HG03064 (cell line): ENCODE results near the gene ARMC9.
"Not testable (repeated sequence)": the region's sequence is repeated elsewhere in the genome, so short reads cannot be mapped to it uniquely, and the experiment has no call there.

ENCODE experiments used
- ATAC-seq: cut with Tn5 transposase; IDR thresholded peaks from one replicate; pipeline ENCODE4 v1.9.1; 2021; ENCODE audit warnings: low read depth; ENCODE audit not compliant: unreplicated experiment

ARMC9 gene

DNA sequence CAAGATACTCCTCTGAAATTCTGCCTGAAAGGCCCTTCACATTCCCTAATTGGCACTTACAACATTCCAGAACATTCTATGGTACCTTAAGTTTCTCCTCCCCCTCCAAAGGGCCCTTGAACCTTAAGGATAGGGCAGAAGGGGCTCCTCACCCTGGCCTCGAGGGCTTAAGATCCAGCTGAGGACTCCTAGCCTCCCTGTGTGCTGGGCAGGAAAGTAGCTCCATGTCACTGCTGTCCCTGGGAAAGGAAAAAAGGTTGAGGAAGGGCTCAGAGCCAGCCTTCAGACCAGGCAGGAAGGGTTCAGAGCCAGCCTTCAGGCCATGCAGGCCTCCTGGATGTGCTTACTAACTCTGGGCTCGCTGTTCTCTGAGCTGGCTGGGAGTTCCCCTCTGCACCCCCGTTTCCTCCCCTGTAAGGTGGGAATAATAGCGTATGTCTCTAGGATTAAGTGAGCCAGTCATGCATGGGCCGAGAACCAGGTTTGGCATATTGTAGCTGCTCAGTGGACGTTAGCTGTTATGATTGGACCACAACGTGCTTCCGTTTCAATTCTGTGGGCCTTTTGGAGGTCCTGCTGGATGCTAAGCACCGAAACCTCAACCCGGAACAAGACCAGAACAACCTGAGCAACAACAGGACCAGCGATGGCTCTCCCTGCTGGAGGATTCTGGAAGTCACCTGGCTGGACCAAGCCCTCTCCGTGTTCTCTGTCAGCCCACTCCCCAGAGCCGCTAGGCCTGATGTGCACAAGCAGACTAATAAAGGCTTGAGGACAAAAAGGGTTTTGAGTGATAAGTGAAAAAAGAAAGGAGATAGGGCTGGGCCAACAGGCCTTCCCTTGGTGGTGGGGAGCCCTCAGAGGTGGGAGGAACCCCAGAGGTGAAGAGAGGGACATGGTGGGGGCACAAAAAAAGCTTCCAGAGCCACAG lies 196.0 kb downstream of the ARMC9 start:
- ATAC-seq, result peak; percentile 43

DNA sequence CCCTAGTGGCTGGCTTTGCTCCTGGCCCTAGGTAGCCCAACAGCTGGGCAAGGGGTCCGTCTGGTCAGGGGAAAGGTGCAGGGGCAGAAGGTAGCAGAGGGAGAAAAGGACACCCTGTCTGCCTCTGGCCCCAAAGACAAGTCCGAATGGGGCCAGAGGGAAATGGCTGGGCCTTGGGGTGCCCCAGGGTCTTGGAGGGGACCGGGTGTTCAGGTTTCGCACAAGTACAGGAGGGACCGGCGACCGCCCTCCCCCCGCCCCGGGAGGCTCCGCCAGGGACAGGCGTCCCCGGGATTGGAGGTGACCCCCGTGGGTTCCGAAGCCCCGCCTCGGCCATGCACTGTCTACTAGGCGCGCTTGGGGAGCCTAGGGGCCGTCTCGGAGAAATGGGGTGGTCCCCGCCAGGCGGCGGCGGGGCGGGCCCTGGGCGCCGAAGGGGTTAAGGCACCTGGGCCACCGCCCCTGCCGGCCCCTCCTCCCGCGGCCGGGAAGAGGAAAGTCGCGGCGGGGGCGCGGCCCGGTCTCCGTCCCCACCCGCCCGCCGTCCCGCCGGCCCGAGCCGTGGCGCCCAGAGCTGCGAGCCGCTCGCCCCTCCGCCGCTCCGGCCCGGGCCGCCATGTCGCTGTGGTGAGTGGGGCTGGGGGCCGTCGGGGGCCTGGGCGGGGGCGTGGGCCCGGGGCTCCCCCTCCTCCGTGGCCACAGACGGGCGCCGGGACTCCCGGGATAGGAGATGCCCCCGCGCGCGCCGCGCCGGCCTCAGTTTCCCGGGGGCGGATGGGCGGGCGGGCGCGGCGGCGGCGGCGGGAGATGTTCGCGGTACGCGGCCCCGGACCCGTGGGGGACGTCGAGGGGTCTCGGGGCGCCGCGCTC lies 197.0 kb downstream of the ARMC9 start, which contains the start of gene B3GNT7:
B3GNT7 (plus strand) TSS at position 523 of the 870 bp plus-strand sequence; CDS start at position 617, 94 bp downstream.
- ATAC-seq, result no peak

DNA sequence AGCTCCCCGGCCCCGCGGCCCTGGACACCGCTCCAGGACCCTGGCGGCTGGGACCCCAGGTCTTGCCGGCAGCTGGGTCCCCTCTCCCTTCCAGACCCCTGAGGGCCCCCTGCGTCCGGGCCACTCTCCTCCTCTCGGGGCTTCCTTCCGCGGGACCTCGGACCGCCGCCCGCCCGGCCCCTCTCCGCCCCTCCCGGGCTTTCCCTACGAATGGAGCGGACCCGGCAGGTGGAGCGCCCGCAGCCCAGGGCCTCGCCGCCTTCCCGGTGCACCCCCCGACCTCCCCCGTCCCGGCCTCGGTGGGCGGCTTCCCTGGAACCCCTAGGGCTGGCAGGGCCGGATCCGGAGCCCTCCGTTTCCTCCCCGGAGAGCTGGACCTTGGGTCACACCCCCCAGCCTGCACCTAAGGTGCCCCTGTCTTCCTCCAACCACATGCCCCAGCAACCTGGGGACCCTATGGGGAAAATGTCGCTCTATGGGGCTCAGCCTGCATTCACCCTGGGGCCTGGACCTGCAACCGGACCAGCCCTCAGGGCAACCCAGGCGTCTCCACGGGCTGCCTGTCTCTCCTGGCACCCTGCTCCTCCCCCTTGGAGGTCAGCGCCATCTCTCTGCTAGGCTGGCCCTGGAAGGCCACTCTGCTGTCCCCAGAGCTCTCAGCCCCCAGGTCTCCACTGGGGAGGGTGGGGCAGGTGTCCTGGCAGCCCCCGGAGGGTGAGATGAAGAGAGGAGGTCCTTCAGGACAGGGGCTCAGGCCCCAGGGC lies 197.8 kb downstream of the ARMC9 start:
- no peak for ATAC-seq

DNA sequence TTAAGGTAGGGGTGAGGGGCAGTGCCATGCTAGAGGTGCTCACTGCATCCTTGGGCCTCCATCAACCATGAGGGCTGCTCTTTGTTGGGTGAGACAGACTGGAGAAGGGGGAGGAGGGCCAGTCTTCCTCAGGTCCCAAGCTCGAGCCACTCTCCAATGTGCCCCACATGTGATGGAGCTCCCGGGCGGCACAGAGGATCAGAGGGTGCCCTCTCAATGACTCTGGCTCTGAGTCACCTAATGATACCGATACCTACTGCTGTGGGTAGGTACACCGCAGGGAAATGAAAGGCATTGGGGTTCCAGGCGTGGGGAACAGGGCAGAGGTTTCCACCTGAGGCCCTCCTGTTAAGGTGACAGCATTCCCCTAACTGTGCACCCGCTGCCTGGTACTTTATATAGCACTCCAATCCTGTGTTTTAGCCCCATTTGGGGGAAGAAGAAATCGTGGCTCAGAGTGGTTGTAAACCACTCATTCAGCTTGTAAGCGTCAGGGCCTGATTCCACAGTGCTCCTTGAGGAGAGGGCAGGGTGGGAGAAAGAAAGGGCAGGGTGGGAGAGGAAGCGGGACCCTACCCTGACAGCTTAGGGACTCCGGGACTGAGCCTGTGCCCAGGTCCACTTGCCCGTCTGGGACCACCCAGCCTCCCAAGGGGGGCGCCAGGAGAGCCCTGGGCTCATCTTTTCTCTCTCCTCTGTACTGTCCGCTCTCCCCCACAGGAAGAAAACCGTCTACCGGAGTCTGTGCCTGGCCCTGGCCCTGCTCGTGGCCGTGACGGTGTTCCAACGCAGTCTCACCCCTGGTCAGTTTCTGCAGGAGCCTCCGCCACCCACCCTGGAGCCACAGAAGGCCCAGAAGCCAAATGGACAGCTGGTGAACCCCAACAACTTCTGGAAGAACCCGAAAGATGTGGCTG lies 198.8 kb downstream of the ARMC9 start:
- no peak for ATAC-seq

DNA sequence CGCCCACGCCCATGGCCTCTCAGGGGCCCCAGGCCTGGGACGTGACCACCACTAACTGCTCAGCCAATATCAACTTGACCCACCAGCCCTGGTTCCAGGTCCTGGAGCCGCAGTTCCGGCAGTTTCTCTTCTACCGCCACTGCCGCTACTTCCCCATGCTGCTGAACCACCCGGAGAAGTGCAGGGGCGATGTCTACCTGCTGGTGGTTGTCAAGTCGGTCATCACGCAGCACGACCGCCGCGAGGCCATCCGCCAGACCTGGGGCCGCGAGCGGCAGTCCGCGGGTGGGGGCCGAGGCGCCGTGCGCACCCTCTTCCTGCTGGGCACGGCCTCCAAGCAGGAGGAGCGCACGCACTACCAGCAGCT lies 199.5 kb downstream of the ARMC9 start:
- ATAC-seq, result no peak

DNA sequence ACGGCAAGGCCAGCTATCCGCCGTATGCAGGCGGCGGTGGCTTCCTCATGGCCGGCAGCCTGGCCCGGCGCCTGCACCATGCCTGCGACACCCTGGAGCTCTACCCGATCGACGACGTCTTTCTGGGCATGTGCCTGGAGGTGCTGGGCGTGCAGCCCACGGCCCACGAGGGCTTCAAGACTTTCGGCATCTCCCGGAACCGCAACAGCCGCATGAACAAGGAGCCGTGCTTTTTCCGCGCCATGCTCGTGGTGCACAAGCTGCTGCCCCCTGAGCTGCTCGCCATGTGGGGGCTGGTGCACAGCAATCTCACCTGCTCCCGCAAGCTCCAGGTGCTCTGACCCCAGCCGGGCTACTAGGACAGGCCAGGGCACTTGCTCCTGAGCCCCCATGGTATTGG lies 200.2 kb downstream of the ARMC9 start:
- no peak for ATAC-seq

DNA sequence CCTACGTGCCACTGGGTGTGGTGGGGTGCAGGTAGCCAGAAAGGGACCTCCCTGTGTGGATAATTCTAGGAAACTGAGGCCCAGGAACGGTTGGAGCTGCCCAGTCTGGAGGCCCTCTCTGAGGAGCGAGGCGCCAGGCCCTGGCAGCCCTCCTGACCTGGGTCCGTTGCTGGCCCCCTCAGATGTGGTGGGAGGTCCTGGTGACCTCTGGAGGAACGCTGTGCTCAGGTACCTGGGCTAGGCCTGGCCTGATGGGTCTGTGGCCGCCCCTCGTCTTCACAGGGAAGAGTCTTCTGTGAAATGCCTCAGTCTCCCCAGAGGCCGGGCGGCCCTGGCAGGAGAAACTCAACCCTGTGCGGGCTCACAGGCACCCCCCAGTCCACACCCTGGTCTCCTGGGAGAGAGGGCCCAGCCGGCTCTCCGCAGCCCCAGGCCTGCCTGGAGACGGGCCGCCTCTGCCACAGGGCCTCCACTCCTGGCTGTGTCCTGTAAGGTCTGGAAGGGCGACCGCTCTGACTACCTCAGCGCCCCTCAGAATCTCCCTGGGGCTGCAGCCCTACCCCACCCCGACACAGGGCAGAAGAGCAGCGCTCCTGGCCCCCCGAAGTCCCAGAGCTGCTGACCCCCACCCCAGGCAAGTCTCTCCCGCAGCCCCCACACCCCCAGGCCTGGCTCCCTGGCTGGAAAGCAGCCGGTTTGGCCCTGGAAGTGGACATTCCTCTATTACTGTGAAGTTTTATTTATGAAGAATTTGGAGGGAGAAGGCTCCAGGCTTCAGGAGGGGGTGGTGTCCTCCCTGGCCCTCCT lies 200.8 kb downstream of the ARMC9 start:
- no peak for ATAC-seq

DNA sequence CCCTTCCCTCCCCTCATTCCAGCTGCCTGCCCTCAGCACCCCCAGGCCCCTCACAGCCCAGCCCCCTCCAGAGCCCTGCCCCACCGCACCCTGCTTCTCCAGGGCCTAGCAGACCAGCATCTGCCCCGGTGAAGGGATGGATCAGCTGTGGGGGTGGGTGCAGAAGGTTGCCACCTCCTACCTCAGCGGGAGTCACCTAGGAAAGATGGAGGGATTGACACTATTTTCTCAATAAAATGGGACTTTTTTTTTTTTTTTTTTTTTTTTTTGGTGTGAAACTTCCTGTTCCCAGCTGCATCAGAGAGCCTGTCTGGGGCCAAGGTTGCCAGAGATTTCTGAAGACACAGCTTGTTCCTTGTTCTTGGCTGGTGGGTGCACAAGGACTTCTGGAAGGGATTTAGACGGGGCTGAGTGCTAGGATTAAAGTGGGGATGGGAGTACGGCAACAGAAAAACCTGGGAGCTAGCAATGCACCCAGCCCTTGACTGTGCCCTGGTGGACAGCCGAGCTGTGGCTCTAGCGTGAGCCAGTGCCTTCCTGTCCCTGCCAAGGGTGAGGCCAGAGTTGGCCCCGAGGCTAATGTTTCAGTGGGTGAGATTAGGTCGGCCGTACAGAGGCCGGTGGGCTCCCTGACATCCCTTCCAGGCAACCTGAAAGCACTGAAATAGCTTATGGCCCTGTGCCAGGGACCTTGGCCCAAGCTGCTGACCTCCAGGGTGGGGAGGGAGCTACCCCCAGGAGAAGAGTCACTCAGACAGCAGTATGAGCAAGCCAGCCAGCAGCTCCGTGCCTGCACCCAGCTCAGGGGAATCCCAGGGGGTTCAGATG lies 201.6 kb downstream of the ARMC9 start:
- no peak for ATAC-seq

DNA sequence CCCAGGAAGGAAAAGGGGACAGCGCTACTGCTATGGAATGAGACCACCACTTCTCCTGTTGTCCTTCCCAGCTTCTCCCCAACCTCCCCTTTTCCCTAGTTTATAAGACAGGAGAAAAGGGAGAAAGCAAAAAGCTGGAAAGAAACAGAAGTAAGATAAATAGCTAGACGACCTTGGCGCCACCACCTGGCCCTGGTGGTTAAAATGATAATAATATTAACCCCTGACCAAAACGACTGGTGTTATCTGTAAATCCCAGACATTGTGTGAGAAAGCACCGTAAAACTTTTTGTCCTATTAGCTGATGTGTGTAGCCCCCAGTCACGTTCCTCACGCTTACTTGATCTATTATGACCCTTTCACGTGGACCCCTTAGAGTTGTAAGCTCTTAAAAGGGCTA lies 202.2 kb downstream of the ARMC9 start:
- ATAC-seq, result not testable (repeated sequence)

DNA sequence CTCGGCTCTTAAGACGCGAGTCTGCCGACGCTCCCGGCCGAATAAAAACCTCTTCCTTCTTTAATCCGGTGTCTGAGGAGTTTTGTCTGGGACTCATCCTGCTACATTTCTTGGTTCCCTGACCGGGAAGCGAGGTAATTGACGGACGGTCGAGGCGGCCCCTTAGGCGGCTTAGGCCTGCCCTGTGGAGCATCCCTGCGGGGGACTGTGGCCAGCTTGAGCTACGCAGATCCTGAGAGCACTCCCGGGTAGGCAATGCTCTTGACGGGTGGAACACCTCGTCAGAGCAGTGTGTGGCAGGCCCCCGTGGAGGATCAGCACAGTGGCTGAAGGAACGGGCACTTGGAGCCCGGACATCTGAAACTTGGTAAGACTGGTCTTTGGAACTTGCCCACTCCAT lies 202.7 kb downstream of the ARMC9 start:
- ATAC-seq, result not testable (repeated sequence)

DNA sequence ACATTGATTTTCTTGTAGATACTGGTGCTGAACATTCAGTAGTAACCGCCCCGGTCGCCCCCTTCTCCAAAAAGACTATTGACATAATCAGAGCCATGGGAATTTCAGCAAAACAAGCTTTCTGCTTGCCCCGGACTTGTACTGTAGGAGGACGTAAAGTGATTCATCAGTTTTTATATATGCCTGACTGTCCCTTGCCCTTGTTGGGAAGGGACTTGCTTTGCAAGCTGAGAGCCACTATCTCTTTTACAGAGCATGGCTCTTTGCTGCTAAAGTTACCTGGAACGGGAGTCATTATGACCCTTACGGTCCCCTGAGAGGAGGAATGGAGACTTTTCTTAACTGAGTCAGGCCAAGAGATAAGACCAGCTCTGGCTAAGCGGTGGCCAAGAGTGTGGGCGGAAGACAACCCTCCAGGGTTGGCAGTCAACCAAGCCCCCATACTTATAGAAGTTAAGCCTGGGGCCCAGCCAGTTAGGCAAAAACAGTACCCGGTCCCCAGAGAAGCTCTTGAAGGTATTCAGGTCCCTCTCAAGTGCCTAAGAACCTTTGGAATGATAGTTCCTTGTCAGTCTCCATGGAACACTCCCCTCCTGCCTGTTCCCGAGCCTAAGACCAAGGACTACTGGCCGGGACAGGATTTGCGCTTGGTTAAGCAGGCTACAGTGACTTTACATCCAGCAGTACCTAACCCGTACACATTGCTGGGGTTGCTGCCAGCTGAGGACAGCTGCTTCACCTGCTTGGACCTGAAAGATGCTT lies 205.2 kb downstream of the ARMC9 start:
- ATAC-seq, result not testable (repeated sequence)

DNA sequence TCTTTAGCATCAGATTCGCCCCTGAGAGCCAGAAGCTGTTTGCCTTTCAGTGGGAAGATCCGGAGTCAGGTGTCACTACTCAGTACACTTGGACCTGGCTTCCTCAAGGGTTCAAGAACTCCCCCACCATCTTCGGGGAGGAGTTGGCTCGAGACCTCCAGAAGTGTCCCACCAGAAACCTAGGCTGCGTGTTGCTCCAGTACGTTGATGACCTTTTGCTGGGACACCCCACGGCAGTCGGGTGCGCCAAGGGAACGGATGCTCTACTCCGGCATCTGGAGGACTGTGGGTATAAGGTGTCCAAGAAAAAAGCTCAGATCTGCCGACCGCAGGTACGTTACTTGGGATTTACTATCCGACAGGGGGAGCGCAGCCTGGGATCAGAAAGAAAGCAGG lies 205.8 kb downstream of the ARMC9 start:
- not testable (repeated sequence) for ATAC-seq

DNA sequence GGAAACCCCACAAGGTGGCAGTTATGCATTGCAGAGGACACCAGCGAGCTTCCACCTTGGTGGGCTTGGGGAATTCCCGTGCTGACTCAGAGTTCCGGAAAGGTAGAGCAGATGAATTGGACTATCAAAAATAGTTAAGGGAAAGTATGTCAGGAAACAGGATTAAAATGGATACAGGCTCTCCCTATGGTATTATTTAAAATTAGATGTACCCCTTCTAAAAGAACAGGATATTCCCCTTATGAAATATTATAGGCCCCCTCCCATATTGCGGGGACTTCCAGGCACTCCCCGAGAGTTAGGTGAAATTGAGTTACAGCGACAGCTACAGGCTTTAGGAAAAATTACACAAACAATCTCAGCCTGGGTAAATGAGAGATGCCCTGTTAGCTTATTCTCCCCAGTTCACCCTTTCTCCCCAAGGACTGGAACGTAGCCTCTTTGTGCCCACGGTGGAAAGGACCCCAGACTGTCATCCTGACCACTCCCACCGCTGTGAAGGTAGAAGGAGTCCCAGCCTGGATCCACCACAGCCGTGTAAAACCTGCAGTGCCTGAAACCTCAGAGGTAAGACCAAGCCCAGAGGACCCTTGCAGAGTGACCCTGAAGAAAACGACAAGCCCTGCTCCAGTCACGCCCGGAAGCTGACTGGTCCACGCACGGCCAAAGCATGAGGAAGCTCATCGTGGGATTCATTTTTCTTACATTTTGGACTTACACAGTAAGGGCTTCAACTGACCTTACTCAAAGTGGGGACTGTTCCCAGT lies 207.4 kb downstream of the ARMC9 start:
- not testable (repeated sequence) for ATAC-seq

DNA sequence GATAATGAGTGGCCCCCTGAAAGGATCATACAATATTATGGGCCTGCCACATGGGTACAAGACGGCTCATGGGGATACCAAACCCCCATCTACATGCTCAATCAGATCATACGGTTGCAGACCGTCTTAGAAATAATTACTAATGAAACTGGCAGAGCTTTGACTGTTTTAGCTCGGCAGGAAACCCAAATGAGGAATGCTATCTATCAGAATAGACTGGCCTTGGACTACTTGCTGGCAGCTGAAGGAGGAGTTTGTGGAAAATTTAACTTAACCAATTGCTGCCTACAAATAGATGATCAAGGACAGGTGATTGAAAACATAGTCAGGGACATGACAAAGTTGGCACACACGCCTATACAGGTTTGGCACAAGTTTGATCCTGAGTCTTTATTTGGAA lies 209.3 kb downstream of the ARMC9 start:
- ATAC-seq, result not testable (repeated sequence)

DNA sequence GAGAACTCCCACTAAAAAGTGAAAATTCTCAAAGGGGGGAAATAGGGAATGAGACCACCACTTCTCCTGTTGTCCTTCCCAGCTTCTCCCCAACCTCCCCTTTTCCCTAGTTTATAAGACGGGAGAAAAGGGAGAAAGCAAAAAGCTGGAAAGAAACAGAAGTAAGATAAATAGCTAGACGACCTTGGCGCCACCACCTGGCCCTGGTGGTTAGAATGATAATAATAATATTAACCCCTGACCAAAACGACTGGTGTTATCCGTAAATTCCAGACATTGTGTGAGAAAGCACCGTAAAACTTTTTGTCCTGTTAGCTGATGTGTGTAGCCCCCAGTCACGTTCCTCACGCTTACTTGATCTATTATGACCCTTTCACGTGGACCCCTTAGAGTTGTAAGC lies 209.9 kb downstream of the ARMC9 start:
- not testable (repeated sequence) for ATAC-seq

DNA sequence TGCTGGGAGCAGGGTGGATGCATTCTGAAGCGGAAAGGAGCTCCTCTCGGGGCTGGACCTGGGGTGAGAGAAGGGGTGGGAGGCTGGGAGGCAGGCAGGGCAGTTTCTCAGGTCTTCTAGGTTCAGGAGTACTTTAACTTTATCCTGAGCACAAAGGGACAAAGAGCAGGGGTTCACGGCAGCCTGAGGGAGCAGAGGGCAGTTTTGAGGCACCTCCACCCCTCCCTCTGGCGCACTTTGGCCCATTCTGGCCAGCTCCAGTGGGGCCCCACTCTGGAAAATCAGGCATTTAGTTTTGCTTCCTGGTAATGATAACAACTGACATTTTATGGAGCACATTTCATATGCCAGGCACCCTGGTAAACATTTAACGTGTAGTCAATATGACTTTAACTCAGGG lies 211.3 kb downstream of the ARMC9 start:
- ATAC-seq, result no peak
